ENCODE data around the gene VSX2.
"Not testable (repeated sequence)": the region's sequence is repeated elsewhere in the genome, so short reads cannot be mapped to it uniquely, and the experiment has no call there.

The VSX2 gene

GRCh38 chr14:74270382-74271177 lies 31.3 kb downstream of the VSX2 start:
- not testable (repeated sequence) for H3K36me3 ChIP-seq (ENCODE audit: control insufficient read depth, insufficient read depth, low read length); H3K4me3 ChIP-seq (ENCODE audit: low read length); H3K27ac ChIP-seq (ENCODE audit: low read depth, low read length); H3K9ac ChIP-seq (ENCODE audit: low read length); H3K4me1 ChIP-seq (ENCODE audit: control insufficient read depth, insufficient read depth, low read length); H3K27me3 ChIP-seq (ENCODE audit: control insufficient read depth, insufficient read depth, low read length)

DNA sequence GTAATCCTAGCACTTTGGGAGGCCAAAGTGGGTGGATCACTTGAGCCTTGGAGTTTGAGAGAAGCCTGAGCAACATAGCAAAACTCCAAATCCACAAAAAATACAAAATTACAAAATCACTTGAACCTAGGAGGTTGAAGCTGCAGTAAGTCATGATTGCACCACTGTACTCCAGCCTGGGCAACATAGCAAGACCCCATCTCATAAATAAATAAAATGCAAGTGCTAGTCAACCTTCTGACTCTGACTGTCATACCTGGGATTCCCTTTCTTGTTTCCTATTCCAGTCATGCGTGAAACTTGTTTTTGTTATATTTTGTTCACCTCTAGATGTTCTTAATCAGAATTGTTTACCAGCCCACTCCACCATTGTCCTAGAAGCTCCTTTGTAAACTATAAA lies 32.1 kb downstream of the VSX2 start:
- Histone ChIP-seq H3K36me3 (ENCODE audit: control insufficient read depth, insufficient read depth, low read length) (no peaks in the 10 kb centered on the region), H3K4me3 (ENCODE audit: low read length) (no peak overlapping the region), H3K27ac (ENCODE audit: low read depth, low read length) (no peak overlapping the region), H3K9ac (ENCODE audit: low read length) (no peak overlapping the region), H3K4me1 (ENCODE audit: control insufficient read depth, insufficient read depth, low read length) (no peaks in the 10 kb centered on the region), H3K27me3 (ENCODE audit: control insufficient read depth, insufficient read depth, low read length) (no peaks in the 10 kb centered on the region)

GRCh38 chr14:74275241-74275841 lies 36.1 kb downstream of the VSX2 start:
- no peaks in the 10 kb centered on the region for H3K36me3 ChIP-seq (ENCODE audit: control insufficient read depth, insufficient read depth, low read length)
- H3K4me3 ChIP-seq (ENCODE audit: low read length): no peak overlapping the region
- H3K27ac ChIP-seq (ENCODE audit: low read depth, low read length): no peak overlapping the region
- no peaks in the 10 kb centered on the region for H3K4me1 ChIP-seq (ENCODE audit: control insufficient read depth, insufficient read depth, low read length)
- H3K27me3 ChIP-seq (ENCODE audit: control insufficient read depth, insufficient read depth, low read length): no peaks in the 10 kb centered on the region
- H3K9ac ChIP-seq (ENCODE audit: low read length): no peak overlapping the region

DNA sequence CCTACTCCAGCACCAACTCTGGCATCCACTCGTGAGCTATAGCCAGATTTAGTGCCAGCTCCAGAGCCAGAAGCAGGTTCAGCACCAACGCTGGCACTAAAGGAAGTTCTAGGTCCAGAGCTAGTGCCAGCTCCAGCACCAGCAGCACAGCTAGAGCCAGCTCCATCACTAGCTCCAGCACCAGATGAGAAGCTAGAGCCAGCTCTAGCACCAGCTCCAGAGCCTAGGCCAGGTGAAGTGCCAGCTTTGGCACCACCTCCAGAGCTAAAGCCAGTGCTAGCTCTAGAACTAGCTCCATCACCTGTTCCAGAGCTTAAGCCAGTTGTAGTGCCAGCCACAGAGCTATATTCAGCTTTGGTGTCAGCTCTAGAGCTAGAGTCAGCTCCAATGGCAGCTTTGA lies 38.8 kb downstream of the VSX2 start:
- H3K27me3 ChIP-seq (ENCODE audit: control insufficient read depth, insufficient read depth, low read length): no peaks in the 10 kb centered on the region
- no peaks in the 10 kb centered on the region for H3K4me1 ChIP-seq (ENCODE audit: control insufficient read depth, insufficient read depth, low read length)
- H3K36me3 ChIP-seq (ENCODE audit: control insufficient read depth, insufficient read depth, low read length): peaks cover under 1% of the 10 kb centered on the region
- H3K9ac ChIP-seq (ENCODE audit: low read length): no peak overlapping the region
- no peak overlapping the region for H3K27ac ChIP-seq (ENCODE audit: low read depth, low read length)
- H3K4me3 ChIP-seq (ENCODE audit: low read length): no peak overlapping the region

GRCh38 chr14:74281069-74281468 lies 41.8 kb downstream of the VSX2 start:
- H3K36me3 ChIP-seq (ENCODE audit: control insufficient read depth, insufficient read depth, low read length): peaks cover 5% of the 10 kb centered on the region

DNA sequence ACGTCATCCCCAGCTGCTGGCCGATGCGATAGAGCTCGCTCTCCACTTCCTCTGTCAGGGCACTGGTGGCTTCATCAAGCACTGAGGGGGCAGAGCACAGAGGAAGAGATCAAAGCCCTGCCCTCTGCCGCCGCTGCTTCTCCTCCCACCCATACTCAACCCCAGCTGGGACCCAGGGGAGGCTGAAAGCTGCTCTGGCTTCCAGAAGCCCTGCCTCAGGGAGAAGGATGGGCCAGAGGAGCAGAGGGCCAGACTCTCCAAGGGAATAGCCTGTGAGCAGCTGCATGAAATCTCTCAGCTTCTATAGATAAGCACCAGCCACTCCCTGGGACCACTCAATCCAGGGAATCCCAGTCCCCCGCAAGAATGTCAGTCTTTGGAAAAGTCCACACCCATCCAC lies 47.5 kb downstream of the VSX2 start:
- Histone ChIP-seq H3K4me1 (ENCODE audit: control insufficient read depth, insufficient read depth, low read length) (no peaks in the 10 kb centered on the region), H3K27me3 (ENCODE audit: control insufficient read depth, insufficient read depth, low read length) (no peaks in the 10 kb centered on the region), H3K4me3 (ENCODE audit: low read length) (no peak overlapping the region), H3K36me3 (ENCODE audit: control insufficient read depth, insufficient read depth, low read length) (peaks cover 17% of the 10 kb centered on the region), H3K27ac (ENCODE audit: low read depth, low read length) (no peak overlapping the region), H3K9ac (ENCODE audit: low read length) (no peak overlapping the region)

More at GRCh38 chr14:74281069-74281468, 41.8 kb downstream of the VSX2 start:
- no peaks in the 10 kb centered on the region for H3K27me3 ChIP-seq (ENCODE audit: control insufficient read depth, insufficient read depth, low read length)
- H3K4me3 ChIP-seq (ENCODE audit: low read length): no peak overlapping the region
- no peak overlapping the region for H3K9ac ChIP-seq (ENCODE audit: low read length)
- no peak overlapping the region for H3K27ac ChIP-seq (ENCODE audit: low read depth, low read length)
- no peaks in the 10 kb centered on the region for H3K4me1 ChIP-seq (ENCODE audit: control insufficient read depth, insufficient read depth, low read length)

DNA sequence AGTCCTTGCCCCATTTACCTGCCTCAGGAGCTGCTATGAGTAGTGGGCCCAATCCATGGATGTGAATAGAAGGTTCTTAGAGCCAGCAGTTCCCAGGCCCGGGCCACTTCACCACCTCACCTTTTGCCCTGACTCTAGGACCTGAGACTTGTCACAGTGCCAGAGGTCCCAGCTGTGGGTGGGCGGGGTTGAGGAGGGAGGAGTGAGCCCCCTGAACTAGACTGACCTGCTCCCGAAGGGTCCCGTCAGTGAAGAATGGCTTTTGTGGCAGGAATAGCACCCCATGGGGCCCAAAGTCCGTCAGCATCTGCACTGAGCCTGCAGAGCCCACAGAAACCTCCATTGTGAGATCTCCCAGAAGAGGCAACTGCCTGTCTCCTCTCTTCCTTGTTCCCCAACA lies 50.6 kb downstream of the VSX2 start:
- H3K27ac ChIP-seq (ENCODE audit: low read depth, low read length): no peak overlapping the region
- H3K36me3 ChIP-seq (ENCODE audit: control insufficient read depth, insufficient read depth, low read length): peaks cover 28% of the 10 kb centered on the region
- no peaks in the 10 kb centered on the region for H3K4me1 ChIP-seq (ENCODE audit: control insufficient read depth, insufficient read depth, low read length)
- no peak overlapping the region for H3K4me3 ChIP-seq (ENCODE audit: low read length)
- H3K9ac ChIP-seq (ENCODE audit: low read length): no peak overlapping the region
- no peaks in the 10 kb centered on the region for H3K27me3 ChIP-seq (ENCODE audit: control insufficient read depth, insufficient read depth, low read length)

DNA sequence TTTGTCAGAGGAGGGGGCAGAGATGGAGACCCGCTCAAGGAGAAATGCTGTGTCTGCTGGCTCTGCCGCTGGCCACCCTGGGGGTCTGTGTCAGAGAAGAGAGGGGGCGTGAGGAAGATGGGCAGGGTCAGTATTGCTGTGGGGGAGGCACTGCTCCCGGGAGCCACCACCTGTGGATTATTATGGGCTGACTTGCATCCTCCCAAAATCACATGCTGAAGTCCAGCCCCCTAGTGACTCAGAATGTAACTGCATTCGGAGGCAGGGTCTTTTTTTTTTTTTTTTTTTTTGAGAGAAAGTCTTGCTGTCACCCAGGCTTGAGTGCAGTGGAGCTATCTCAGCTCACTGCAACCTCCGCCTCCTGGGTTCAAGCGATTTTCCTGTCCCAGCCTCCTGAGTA lies 51.2 kb downstream of the VSX2 start:
- Histone ChIP-seq H3K4me1 (ENCODE audit: control insufficient read depth, insufficient read depth, low read length) (no peaks in the 10 kb centered on the region), H3K27ac (ENCODE audit: low read depth, low read length) (no peak overlapping the region), H3K36me3 (ENCODE audit: control insufficient read depth, insufficient read depth, low read length) (peaks cover 34% of the 10 kb centered on the region), H3K27me3 (ENCODE audit: control insufficient read depth, insufficient read depth, low read length) (no peaks in the 10 kb centered on the region), H3K9ac (ENCODE audit: low read length) (no peak overlapping the region), H3K4me3 (ENCODE audit: low read length) (no peak overlapping the region)

- H3K27ac ChIP-seq (ENCODE audit: low read depth, low read length): no peak overlapping the region
- H3K27me3 ChIP-seq (ENCODE audit: control insufficient read depth, insufficient read depth, low read length): no peaks in the 10 kb centered on the region
- H3K4me1 ChIP-seq (ENCODE audit: control insufficient read depth, insufficient read depth, low read length): no peaks in the 10 kb centered on the region
- H3K36me3 ChIP-seq (ENCODE audit: control insufficient read depth, insufficient read depth, low read length): peaks cover 44% of the 10 kb centered on the region
- H3K4me3 ChIP-seq (ENCODE audit: low read length): no peak overlapping the region
- H3K9ac ChIP-seq (ENCODE audit: low read length): no peak overlapping the region
These were observed 52.8 kb downstream of the VSX2 start for GRCh38 chr14:74292061-74292460.

GRCh38 chr14:74293606-74294005 lies 54.4 kb downstream of the VSX2 start:
- Histone ChIP-seq H3K27ac (ENCODE audit: low read depth, low read length) (no peak overlapping the region), H3K9ac (ENCODE audit: low read length) (no peak overlapping the region), H3K36me3 (ENCODE audit: control insufficient read depth, insufficient read depth, low read length) (peaks cover 46% of the 10 kb centered on the region), H3K4me3 (ENCODE audit: low read length) (no peak overlapping the region), H3K4me1 (ENCODE audit: control insufficient read depth, insufficient read depth, low read length) (no peaks in the 10 kb centered on the region), H3K27me3 (ENCODE audit: control insufficient read depth, insufficient read depth, low read length) (no peaks in the 10 kb centered on the region)

DNA sequence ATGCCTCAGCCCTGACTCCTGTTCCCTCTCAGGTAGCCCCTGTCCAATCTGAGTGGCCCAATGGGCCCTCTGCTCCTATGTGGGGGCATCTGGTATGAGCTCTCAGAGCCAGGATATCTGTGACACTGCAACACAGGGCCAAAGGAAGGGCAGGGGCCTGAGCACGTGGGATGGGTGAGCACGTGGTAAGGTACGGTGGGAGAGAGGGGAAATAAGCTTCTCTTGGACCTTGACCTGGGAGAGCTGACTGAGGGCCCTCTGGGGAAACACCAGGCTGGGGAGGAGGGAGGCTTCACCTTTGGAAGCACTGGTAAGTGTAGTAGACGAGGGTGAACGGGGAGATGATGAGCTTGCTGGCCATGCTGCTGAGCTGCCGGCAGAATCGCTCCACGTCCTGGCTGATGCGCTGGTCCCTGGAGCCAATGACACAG lies 56.8 kb downstream of the VSX2 start:
- H3K36me3 ChIP-seq (ENCODE audit: control insufficient read depth, insufficient read depth, low read length): peaks cover 44% of the 10 kb centered on the region
- no peaks in the 10 kb centered on the region for H3K27me3 ChIP-seq (ENCODE audit: control insufficient read depth, insufficient read depth, low read length)

DNA sequence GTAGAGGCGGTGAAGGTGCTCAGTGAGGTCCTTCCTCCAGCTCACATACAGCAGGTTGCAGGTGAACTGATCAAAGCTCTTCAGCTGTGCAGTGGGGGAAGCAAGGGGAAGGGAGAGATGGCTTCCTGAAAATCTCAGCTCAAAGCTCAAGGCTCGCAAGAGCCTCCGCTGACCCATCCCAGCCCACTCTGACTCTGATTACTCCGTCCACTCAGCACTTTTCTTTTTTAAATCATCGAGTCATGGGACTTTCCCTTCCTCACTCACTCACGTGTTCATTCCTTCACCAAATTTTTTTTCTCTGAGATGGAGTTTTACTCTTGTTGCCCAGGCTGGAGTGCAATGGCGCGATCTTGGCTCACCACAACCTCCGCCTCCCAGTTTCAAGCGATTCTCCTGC lies 58.7 kb downstream of the VSX2 start:
- Histone ChIP-seq H3K4me3 (ENCODE audit: low read length) (no peak overlapping the region), H3K9ac (ENCODE audit: low read length) (no peak overlapping the region), H3K27me3 (ENCODE audit: control insufficient read depth, insufficient read depth, low read length) (no peaks in the 10 kb centered on the region), H3K27ac (ENCODE audit: low read depth, low read length) (no peak overlapping the region), H3K36me3 (ENCODE audit: control insufficient read depth, insufficient read depth, low read length) (peaks cover 32% of the 10 kb centered on the region), H3K4me1 (ENCODE audit: control insufficient read depth, insufficient read depth, low read length) (peaks cover 2% of the 10 kb centered on the region)

More for the DNA sequence above, 56.8 kb downstream of the VSX2 start:
- Histone ChIP-seq H3K4me3 (ENCODE audit: low read length) (no peak overlapping the region), H3K27ac (ENCODE audit: low read depth, low read length) (no peak overlapping the region), H3K4me1 (ENCODE audit: control insufficient read depth, insufficient read depth, low read length) (no peaks in the 10 kb centered on the region), H3K9ac (ENCODE audit: low read length) (no peak overlapping the region)

DNA sequence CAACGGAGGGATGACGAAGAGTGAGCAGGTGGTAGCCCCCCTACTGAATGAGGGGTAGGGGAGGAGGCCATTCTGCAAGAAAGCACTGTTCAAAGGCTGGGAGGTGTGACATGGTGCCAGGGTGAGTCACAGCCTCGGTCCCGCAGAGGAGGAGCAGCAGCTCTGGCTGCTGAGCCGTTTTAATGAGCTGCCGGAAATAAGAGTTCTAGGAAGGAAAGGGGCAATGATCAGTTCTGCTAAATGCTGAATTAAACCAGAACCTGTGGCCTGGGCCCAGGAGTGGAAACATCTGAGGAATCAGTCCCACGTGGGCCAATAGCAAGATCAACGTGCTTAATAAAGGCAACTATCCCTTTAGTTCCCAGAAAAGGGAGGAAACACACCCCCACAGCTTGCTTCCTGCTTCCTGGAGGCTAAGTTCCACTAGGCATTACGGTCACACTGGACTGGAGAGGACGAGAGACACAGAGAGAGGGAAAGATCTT lies 59.9 kb downstream of the VSX2 start:
- H3K9ac ChIP-seq (ENCODE audit: low read length): no peak overlapping the region
- peaks cover 30% of the 10 kb centered on the region for H3K36me3 ChIP-seq (ENCODE audit: control insufficient read depth, insufficient read depth, low read length)
- no peak overlapping the region for H3K27ac ChIP-seq (ENCODE audit: low read depth, low read length)
- no peak overlapping the region for H3K4me3 ChIP-seq (ENCODE audit: low read length)
- no peaks in the 10 kb centered on the region for H3K27me3 ChIP-seq (ENCODE audit: control insufficient read depth, insufficient read depth, low read length)
- H3K4me1 ChIP-seq (ENCODE audit: control insufficient read depth, insufficient read depth, low read length): peaks cover 2% of the 10 kb centered on the region

Data from rectal smooth muscle tissue (tissue), 1 donor.